ENCODE results near the gene MAP7.

The MAP7 gene

GRCh38 chr6:136370988-136371728, 179.1 kb downstream of the MAP7 start:
- no peak for DNase-seq

GRCh38 chr6:136365776-136366354, 184.4 kb downstream of the MAP7 start:
- peak; percentile 5 for DNase-seq

GRCh38 chr6:136362421-136363356, 187.5 kb downstream of the MAP7 start:
- no peak for DNase-seq

GRCh38 chr6:136361787-136362186, 188.4 kb downstream of the MAP7 start:
- no peak for DNase-seq

- DNase-seq: no peak
Measured at GRCh38 chr6:136360783-136361182, 189.4 kb downstream of the MAP7 start.

GRCh38 chr6:136359851-136360250, 190.4 kb downstream of the MAP7 start:
- no peak for DNase-seq

GRCh38 chr6:136351518-136352110, 198.6 kb downstream of the MAP7 start:
- no peak for DNase-seq

GRCh38 chr6:136350914-136351313, 199.3 kb downstream of the MAP7 start:
- no peak for DNase-seq

GRCh38 chr6:136347847-136348246, 202.4 kb downstream of the MAP7 start:
- no peak for DNase-seq

- DNase-seq: no peak
Measured at GRCh38 chr6:136345145-136345544, 205.1 kb downstream of the MAP7 start.

GRCh38 chr6:136344420-136344819, 205.8 kb downstream of the MAP7 start:
- DNase-seq: no peak

- no peak for DNase-seq
Measured at GRCh38 chr6:136343700-136344099, 206.5 kb downstream of the MAP7 start.

GRCh38 chr6:136343275-136343674, 206.9 kb downstream of the MAP7 start:
- DNase-seq: no peak

GRCh38 chr6:136341967-136342366, 208.3 kb downstream of the MAP7 start:
- DNase-seq: no peak

- no peak for DNase-seq
Measured at GRCh38 chr6:136341367-136341766, 208.9 kb downstream of the MAP7 start.

GRCh38 chr6:136338486-136338885, 211.7 kb downstream of the MAP7 start:
- no peak for DNase-seq

GRCh38 chr6:136337606-136338005, 212.6 kb downstream of the MAP7 start:
- no peak for DNase-seq

- no peak for DNase-seq
Measured at GRCh38 chr6:136337121-136337520, 213.1 kb downstream of the MAP7 start.

GRCh38 chr6:136335736-136336363, 214.4 kb downstream of the MAP7 start:
- DNase-seq: no peak

GRCh38 chr6:136334853-136335252, 215.4 kb downstream of the MAP7 start:
- no peak for DNase-seq

GRCh38 chr6:136334465-136334846, 215.8 kb downstream of the MAP7 start:
- DNase-seq: no peak

GRCh38 chr6:136333824-136334464, 216.3 kb downstream of the MAP7 start:
- DNase-seq: no peak
